ENCODE results near the gene YPEL1.

GRCh38 chr22:21728270-21728669, 7.3 kb downstream of the YPEL1 start:
- TF ChIP-seq CTCF (conservative IDR thresholded peaks at IDR 0.05 in 1 of 2, IDR thresholded peaks at IDR 0.05 in 1 of 2; ENCODE audit: low read depth in 1 of 2, low read length in 2 of 2) = no peak
- no peak for TF ChIP-seq EZH2 (IDR thresholded peaks at IDR 0.05; ENCODE audit: low read length, missing control alignments)

Measured in fibroblast of lung (primary cell).